Measurements from ENCODE around the gene ZBTB18. TPM values are rescaled to one million over a fixed set of nuclear protein-coding genes. Genes with fewer than 3 reads are reported as not detected.

The ZBTB18 gene
- total RNA-seq (10 to 100 TPM; 57.2 to 59.9 TPM), total RNA-seq (8.3 to 362 (median 116) reads per million in 172 experiments)
- 27.7 TPM for polyA plus RNA-seq (2013, experiment 1 of 2)
- polyA plus RNA-seq (2013, experiment 2 of 2): 26.7 TPM

GRCh38 chr1:244050835-244051444, at the start of gene ZBTB18:
TSS of gene ZBTB18 (plus strand) at chr1:244051283. CDS start at chr1:244051432, 149 bp downstream.
- Mint-ChIP-seq H3K27ac (no peak within 1 kb of the TSS), H3K4me3 (no peak within 1 kb of the TSS), H3K9me3 (no peaks in the 10 kb centered on the region), H3K4me1 (ENCODE audit: low read depth) (peaks cover 29% of the 10 kb centered on the region), H3K36me3 (ENCODE audit: low read depth) (peaks cover 37% of the 10 kb centered on the region), H3K27me3 (no peaks in the 10 kb centered on the region)
- Histone ChIP-seq H3K4me1 (ENCODE audit: insufficient read depth, low read length) (peaks cover 25% of the 10 kb centered on the region), H3K36me3 (ENCODE audit: insufficient read depth, low read length) (peaks cover 19% of the 10 kb centered on the region), H3K27me3 (ENCODE audit: control insufficient read depth in 1 of 2, insufficient read depth in 2 of 2, low read length in 2 of 2) (no peaks in the 10 kb centered on the region), H3K27ac (ENCODE audit: low read depth in 1 of 2, low read length in 2 of 2) (peak within 1 kb of the TSS; percentile 74 to 87), H3K4me3 (ENCODE audit: low read length) (peak within 1 kb of the TSS; percentile 89), H3K9me3 (ENCODE audit: control insufficient read depth in 1 of 2, insufficient read depth in 1 of 2, low read length in 2 of 2) (no peaks in the 10 kb centered on the region)
- CTCF ChIA-PET: interaction anchor here (3.5 kb wide), 1 partner anchor 24 kb away, joined by 14 read pairs; no protein-coding TSS in a partner anchor
- POLR2A ChIA-PET: interaction anchor here (0.8 to 13.3 kb wide), 3 partner anchors 9 to 26 kb away, joined by 3 to 283 read pairs (median 5); no protein-coding TSS in a partner anchor
- DNase-seq (peak in 2 of 14 experiments; percentile 22 to 34), ATAC-seq (ENCODE audit: poor library complexity) (no peak)
- intact Hi-C loops (cut with DNase I, micrococcal nuclease): loop anchor here (1.0 to 10.0 kb wide), 5 partner anchors 12 to 796 kb away; partner anchors contain the start of genes CEP170 (in 1 of the 2) and SDCCAG8 (in 1 of the 2)
- no peak for TF ChIP-seq CTCF (IDR thresholded peaks at IDR 0.05)

DNA sequence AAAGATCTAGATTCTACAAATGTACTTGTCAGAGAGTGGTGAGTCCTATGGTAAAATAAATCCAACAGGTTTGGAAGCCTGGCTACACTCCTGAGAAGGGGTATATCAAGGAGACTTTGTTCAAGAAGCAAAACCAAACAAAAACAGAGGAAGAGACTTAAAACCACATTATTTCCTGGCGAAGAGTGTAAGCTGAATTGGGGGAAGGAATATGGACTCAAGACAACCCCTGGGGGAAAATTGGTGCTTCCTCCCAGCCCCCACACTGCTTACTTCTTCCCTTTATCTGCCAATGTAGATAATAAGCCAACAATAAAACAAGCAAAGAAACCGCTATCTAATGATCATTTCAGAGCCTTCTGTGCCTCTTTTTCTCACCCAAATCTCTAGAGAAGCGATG, 48.4 kb upstream of the ZBTB18 start:
- ChIA-PET CTCF (no interaction called here), POLR2A (interaction anchor here (1.2 kb wide), 1 partner anchor 297 kb away, joined by 3 read pairs; no protein-coding TSS in a partner anchor)
- Histone ChIP-seq H3K4me3 (ENCODE audit: low read length) (no peak overlapping the region), H3K36me3 (ENCODE audit: insufficient read depth, low read length) (no peaks in the 10 kb centered on the region), H3K9me3 (ENCODE audit: control insufficient read depth in 1 of 2, insufficient read depth in 1 of 2, low read length in 2 of 2) (no peaks in the 10 kb centered on the region), H3K27me3 (ENCODE audit: control insufficient read depth in 1 of 2, insufficient read depth in 2 of 2, low read length in 2 of 2) (no peaks in the 10 kb centered on the region), H3K4me1 (ENCODE audit: insufficient read depth, low read length) (peaks cover 17% of the 10 kb centered on the region), H3K27ac (ENCODE audit: low read depth in 1 of 2, low read length in 2 of 2) (no peak overlapping the region)
- peak overlapping the region; percentile 22 for H3K4me3 Mint-ChIP-seq
- H3K36me3 Mint-ChIP-seq (ENCODE audit: low read depth): no peaks in the 10 kb centered on the region
- no peaks in the 10 kb centered on the region for H3K9me3 Mint-ChIP-seq
- peak overlapping the region; percentile 3 for H3K27ac Mint-ChIP-seq
- no peaks in the 10 kb centered on the region for H3K27me3 Mint-ChIP-seq
- DNase-seq (peak in 1 of 14 experiments; percentile 12), ATAC-seq (ENCODE audit: poor library complexity) (no peak)
- peaks cover 22% of the 10 kb centered on the region for H3K4me1 Mint-ChIP-seq (ENCODE audit: low read depth)
- no peak for TF ChIP-seq CTCF (IDR thresholded peaks at IDR 0.05)
- intact Hi-C loops (cut with DNase I, micrococcal nuclease): no loop called here

DNA sequence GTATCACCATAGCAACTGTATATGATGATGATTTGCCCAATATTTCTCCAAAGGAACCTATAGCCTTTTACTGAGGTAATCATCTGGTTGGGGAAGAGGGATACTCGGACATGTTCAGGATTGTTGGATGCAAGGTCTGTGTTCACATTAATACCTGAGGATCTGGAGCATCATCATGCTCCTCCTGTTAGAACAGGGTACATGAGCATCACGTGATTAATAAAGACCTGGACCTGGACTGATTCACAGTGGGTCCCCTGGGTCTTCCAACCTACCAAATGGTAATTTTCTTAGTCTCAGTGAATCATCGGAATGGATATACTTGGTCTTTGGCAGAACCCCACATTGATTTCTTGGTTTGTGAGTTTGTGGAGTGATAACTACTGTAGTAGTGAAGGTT, 45.6 kb upstream of the ZBTB18 start:
- H3K4me3 Mint-ChIP-seq: no peak overlapping the region
- Histone ChIP-seq H3K4me1 (ENCODE audit: insufficient read depth, low read length) (peaks cover 17% of the 10 kb centered on the region), H3K4me3 (ENCODE audit: low read length) (no peak overlapping the region), H3K27ac (ENCODE audit: low read depth in 1 of 2, low read length in 2 of 2) (no peak overlapping the region), H3K9me3 (ENCODE audit: control insufficient read depth in 1 of 2, insufficient read depth in 1 of 2, low read length in 2 of 2) (no peaks in the 10 kb centered on the region), H3K27me3 (ENCODE audit: control insufficient read depth in 1 of 2, insufficient read depth in 2 of 2, low read length in 2 of 2) (no peaks in the 10 kb centered on the region), H3K36me3 (ENCODE audit: insufficient read depth, low read length) (no peaks in the 10 kb centered on the region)
- ChIA-PET POLR2A (no interaction called here), CTCF (no interaction called here)
- H3K27me3 Mint-ChIP-seq: no peaks in the 10 kb centered on the region
- no peak for TF ChIP-seq CTCF (IDR thresholded peaks at IDR 0.05)
- no peak for ATAC-seq (ENCODE audit: poor library complexity)
- H3K27ac Mint-ChIP-seq: no peak overlapping the region
- no peak for DNase-seq
- peaks cover 22% of the 10 kb centered on the region for H3K4me1 Mint-ChIP-seq (ENCODE audit: low read depth)
- no peaks in the 10 kb centered on the region for H3K9me3 Mint-ChIP-seq
- no peaks in the 10 kb centered on the region for H3K36me3 Mint-ChIP-seq (ENCODE audit: low read depth)
- intact Hi-C loops (cut with DNase I, micrococcal nuclease): no loop called here

All from CD4-positive, alpha-beta T cell (primary cell).